Stimulated activated CD4-positive, alpha-beta T cell treated with anti-CD3 and anti-CD28 coated beads, Interleukin-15, amount 100 ng/mL, for 1 hour (primary cell): ENCODE data around the gene MINPP1.

Experiments used
- DNase-seq, 2 donors: peaks; one replicate each; pipeline ENCODE4 v3.0.0-alpha.2; 2020; ENCODE audit warnings: low read depth in 1 of 2, low spot score in 1 of 2

The MINPP1 gene

DNA sequence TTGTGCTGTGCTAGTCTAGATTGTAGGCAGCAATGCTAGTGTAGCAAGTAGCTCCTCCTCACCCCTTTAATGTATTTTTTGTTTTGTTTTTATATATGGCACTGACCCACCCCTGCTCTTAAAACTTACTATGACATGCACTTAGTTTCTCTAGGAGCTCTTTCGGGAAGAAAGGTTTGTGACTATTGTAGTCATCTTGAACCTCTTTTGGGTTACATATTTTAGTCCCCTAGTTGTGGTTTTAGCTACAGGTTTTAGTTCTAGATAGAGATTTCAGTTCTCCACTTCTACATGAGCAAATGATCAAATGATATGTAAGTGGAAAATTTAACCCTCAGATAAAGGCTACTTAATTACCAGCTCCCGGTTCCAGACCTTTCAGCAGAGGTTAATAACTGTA, 14.9 kb downstream of the MINPP1 start:
- no peak for DNase-seq

DNA sequence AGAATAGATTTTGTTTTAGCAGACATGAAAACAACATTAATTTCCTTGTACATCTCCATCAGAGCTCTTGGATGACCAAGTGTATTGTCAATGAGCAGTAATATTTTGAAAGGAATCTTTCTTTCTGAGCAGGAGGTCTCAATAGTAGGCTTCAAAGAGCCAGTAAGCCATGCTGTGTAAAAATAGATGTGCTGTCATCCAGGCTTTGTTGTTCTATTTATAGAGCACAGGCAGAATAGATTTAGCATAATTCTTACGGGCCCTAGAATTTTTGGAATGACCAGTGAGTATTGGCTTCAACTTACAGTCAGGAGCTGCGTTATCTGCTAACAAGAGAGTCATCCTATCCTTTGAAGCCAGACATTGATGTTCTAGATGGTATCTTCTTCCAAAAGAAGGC, 19.0 kb downstream of the MINPP1 start:
- DNase-seq = no peak

DNA sequence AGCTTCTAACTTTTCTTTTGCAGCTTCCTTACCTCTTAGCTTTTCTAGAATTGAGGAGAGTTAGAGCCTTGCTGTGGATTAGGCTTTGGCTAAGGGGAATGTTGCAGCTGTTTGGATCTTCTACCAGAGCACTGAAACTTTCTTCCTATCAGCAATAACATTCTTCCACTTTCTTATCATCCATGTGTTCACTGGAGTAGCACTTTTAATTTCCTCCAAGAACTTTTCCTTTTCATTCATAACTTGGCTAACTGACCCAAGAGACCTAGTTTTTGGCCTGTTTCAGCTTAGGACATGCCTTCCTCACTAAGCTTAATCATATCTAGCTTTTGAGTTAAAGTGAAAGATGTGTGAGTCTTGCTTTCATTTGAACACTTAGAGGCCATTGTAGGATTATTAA, 19.6 kb downstream of the MINPP1 start:
- no peak for DNase-seq

DNA sequence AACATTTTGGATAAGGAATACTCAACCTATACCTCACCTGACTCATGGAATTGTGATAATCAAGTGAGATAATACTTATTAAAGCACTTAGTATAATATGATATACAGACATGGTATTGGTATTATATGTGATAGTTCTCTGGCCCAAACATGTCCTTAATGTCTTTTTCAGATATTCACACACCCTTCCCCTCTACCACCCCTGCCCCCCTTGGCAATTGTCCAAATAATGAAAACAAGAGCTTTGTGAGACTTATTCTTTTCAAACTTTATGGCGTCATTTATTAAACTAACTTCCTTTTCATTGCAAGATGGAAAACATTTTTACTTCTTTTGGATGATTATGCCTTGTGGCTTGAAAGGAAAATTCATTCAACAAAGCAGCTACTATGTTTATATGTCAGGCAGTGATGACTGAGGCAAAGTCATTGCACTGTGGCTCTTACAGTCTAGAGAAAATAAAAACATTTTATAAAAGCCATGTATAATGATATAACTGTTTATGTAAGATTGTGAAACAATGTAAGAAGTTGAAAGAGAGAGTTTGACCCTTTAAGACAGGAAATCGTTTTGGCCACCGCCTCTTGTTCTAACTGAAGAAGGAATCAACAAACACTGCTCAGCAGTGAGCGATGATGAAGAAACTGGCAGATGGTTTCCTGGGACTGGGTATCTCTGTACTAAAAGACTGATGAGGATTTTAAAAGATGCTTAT, 27.4 kb downstream of the MINPP1 start:
- DNase-seq = no peak

DNA sequence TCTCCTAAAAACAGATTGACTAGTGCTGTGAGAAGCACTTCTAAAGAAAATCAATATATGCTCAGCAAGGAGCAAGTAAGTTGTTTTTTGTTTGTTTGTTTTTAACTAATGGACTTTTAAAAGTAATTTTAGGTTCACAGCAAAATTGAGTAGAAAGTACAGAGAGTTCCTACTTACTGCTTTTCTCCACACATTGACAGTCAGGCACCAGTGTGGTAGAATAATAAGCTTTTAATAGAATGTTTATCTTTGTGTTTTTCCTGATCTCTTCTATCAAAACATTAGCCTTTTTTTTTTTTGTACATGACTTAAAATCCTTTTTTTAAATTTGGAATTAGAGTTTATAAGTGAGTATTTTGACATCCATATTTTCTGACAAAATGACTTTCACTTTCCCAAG, 28.0 kb downstream of the MINPP1 start:
- no peak for DNase-seq

DNA sequence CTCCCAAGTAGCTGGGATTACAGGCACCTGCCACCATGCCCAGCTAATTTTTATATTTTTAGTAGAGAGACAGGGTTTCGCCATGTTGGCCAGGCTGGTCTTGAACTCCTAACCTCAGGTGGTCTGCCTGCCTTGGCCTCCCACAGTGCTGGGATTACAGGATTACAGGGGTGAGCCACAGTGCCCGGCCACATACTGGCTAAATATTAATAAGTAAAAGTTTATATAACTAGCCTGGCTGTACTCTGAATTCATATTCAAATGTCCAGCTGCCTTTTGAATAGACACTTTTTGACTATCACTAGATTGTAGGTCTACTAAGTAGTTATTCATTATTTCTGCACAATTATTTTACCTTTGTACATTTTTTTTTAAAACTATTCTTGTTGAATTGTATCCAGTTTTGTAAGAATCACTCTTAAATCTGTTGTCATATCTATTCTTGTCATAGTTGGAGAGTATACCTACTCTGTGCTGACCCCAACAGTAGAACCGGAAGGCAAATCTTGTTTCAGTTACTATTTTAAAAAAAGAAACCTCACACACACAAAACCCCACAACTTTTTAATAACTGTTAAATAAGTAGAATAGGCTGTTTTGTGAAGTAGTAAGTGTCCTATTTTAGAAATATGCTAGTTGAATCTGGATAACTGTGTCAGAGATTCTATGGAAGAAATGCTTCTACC, 29.6 kb downstream of the MINPP1 start:
- no peak for DNase-seq

DNA sequence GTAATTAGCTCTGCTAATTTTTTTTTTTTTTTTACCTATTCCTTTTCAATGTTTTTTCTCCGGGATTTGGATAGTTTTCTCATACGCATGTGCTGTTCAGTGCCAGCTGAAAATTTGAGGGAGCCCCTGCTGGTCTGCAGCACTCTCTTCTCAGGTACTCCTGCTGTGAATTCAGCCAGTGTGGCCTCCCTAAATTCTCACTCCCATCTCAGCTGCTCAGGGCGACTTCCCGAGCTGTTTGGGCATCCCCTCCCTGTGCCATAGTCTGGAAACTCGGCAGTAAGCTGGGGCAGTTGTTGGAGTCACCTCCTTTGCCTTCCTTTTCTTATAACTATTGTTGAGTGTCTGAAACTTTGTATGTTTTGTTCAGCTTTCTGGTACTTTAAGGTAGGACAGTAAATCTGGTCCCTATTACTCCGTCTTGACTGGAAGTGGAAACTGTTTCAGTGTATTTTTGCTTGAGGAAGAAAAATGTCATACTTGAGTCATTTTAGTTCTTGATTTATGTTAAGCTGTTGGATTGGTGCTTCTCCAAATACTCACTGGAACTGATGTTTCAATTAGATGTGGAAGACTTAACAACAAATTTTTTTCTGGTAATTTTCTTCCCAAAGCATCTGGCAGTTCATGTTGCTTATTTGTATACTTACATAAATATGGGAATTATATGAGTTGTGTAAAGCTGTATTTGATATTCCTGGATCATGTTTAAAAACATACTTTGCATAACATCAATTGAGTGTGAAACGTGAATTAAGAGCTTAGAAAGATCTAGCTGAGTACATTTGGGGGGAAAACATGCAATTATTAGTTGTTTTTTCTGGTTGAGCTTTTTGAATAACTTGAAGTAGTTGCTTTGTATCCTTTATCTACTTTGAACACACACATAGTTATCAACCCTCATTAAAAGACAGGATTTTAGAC, 33.7 kb downstream of the MINPP1 start:
- no peak for DNase-seq

DNA sequence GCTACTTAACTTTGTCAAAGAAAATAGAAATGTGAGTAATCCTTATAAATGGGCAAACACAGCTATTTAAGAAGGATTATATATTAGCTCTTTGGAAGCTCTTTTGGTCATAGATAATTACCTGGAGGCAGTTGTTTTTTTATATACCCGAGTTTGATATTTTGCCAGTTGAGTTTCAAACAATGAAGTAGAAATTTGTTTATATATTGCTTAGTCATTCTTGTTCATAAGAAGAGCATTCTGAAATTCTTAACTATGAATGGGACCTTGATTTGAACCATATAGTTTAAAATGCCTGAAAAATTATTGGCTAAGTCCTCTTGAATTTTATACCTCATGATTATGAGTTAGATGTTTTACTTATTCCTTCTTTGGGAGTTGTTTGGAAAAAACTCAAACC, 36.4 kb downstream of the MINPP1 start:
- no peak for DNase-seq

DNA sequence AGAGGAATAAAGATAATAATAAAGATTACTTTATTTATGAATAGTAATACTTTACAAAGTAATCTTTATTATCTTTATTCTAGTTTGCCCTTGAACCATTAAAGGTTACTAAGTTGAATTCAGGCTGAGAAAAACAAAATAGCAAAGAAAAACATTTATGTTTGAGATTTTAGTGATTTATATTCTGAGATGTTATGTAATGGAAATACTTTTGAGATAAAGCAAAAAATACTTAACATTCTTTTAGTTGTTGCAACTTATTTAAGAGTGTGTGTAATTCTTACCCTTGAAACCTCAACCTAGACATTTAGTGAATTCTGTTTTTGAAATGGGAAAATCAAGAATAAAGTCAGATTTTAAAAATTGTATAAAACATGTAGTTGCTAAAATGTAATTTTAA, 40.0 kb downstream of the MINPP1 start:
- no peak for DNase-seq

DNA sequence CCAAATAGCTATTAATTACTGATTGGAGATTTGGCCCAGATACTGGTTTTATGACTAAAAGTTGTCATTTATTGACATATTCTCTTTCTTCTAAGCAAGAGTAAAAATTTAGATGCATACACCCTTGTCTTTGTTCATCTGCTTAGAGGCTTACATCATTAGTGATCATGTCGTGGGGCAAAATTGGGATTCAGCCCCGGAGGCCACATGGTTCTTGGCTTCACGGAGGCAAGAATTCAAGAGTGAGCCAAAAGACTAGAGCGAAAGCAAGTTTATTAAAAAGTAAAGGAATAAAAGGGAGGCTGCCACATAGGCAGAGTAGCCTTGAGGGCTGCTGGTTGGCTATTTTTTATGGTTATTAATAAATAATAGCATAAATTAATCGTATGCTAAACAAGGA, 41.1 kb downstream of the MINPP1 start:
- DNase-seq = no peak

DNA sequence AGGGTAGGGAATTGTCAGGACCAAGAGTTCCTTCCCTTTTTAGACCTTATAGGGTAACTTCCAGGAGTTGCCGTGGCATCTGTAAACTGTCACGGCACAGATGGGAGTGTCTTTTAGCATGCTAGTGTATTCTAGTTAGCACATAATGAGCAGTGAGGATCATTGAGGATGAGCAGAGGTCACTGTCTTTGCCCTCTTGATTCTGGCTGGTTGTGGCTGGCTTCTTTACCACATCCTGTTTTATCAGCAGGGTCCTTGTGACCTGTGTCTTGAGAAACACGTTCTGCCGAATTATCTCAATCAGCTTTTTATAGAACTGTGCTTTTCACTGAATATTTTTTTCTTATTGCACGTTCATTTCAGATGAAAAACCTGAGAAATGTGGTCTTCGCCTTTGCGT, 41.5 kb downstream of the MINPP1 start:
- no peak for DNase-seq

DNA sequence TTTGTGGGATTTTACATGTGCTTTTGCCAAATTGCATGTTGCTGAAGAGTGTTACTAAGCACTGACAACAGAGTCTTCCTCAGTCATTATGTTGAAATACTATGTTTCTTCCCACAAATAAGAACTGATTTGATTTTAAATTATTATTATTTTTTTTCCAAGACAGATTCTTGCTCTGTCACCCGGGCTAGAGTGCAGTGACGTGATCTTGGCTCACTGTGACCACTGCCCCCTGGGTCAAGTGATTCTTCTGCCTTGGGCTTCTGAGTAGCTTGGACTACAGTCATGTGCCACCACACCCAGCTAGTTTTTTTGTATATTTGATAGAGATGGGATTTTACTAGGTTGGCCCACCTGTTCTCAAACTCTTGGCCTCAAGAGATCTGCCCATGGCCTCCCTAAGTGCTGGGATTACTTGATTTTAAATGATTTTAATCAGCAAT, 42.3 kb downstream of the MINPP1 start:
- DNase-seq = no peak

DNA sequence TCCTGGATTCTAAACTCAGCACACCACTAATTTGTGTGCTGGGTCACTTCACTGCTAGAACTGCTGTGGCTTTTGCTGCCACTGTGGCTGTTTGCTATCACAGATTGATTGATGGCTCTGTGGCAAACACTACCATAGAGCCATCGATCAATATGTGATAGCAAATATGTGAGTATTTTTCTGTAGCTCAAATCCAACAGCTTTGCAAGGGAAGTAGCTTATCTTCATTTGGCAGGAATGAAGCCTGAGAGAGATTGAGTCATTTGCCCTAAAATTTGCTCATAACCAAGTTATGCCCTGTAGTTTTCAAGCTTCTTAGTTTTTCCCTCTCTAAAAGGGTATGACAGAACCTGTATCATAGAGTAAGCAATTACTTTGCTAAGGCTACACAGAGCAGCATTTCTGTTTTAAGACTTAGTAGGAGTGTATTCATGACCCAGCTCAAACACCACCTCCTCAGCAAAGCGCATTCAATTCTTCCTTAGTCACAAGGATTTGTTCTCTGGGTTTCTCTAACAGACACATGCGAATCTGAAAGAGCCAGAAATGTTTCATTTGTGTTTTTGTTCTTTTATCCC, 43.1 kb downstream of the MINPP1 start:
- DNase-seq = no peak

DNA sequence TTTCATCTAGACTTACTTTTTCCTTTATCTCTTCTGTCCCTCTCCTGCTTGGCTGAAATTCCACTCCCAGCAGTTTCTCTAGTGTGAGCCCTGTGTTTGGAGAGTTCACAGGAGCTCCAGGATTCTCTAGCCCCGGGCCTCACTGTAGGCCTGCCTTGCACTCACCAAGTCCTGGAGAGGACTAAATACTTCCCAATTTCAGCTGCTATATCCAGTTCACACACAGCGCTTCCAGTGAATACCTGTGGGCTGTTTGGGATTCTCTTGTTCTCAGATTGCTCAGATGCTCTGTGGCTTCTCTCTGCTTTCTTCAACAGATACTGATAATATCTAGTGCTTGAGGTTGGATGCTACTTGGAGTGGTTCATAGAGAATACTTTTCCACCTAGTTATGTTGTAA, 46.0 kb downstream of the MINPP1 start:
- DNase-seq = no peak

DNA sequence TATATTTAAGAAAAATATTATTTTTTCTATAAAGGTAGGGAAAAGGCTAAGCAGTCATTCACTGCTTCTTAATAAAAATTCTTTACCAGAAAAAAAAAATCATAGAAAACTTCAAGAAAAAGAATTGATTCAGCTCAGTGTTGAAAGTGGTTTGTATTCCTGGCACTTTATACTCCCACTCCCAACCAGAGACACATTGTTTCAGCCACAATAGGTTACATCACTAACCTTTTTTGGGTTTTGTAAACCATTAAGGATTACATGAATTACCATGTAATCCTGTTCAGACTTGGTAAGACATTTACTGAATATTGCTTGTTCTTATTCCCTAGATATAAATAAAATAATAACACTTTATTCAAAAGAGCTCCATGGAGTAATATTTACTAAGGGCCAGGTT, 46.6 kb downstream of the MINPP1 start:
- DNase-seq = no peak

DNA sequence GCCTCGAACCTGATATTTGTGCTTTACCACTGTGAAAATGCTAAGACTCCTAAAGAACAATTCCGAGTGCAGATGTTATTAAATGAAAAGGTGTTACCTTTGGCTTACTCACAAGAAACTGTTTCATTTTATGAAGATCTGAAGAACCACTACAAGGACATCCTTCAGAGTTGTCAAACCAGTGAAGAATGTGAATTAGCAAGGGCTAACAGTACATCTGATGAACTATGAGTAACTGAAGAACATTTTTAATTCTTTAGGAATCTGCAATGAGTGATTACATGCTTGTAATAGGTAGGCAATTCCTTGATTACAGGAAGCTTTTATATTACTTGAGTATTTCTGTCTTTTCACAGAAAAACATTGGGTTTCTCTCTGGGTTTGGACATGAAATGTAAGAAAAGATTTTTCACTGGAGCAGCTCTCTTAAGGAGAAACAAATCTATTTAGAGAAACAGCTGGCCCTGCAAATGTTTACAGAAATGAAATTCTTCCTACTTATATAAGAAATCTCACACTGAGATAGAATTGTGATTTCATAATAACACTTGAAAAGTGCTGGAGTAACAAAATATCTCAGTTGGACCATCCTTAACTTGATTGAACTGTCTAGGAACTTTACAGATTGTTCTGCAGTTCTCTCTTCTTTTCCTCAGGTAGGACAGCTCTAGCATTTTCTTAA, 47.7 kb downstream of the MINPP1 start:
- DNase-seq = no peak

DNA sequence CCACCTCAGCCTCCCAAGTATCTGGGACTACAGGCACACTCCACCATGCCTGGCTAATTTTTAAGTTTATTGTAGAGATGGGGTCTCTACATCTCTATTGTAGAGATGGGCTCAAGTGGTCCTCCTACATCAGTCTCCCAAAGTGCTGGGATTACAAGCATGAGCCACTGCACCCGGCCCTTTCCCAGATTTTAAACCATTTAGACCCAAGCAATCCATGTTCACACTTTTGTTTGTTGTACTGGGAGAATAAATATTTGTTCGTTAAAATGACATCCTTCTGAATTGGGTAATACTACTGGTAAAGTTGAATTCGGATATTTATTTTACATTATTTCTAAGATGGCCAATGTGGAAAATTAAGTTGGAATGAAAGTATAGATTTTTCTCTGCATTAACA, 52.7 kb downstream of the MINPP1 start:
- DNase-seq = no peak

DNA sequence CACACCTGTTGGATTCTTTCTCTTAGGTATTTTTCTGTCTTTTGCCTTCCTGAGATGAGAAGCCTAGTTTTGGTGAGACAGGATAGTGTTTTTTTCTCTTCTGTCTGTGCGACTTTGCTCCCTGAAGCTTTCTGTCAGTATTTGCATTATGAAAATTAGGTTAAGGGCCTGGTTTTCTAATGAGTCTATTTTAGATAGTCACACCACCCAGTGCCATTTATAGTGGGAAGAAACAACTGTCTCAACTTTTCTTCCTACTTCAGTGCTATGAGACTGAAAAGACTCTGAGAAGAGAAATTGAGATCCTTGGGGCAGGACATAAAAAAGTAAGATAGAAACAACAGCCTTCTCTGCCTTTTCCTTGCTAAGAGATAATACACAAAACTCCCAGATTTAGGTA, 53.6 kb downstream of the MINPP1 start:
- no peak for DNase-seq

DNA sequence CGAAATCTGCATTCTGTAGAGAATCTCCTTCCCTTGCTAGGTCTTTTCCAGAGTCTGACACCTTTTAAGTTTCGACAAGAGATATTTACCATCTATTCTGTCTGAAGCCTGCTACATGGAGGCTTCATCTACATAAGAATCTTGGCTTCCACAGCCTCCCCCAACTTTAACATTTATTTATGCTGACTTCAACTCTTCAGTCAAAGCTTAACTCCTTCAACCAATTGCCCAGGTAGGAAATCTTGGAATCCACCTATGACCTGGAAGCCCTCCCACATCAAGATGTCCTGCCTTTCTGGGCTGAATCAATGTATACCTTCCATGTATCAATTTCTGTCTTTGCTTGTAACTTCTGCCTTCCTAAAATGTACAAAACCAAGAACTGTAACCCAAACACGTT, 54.7 kb downstream of the MINPP1 start:
- no peak for DNase-seq

DNA sequence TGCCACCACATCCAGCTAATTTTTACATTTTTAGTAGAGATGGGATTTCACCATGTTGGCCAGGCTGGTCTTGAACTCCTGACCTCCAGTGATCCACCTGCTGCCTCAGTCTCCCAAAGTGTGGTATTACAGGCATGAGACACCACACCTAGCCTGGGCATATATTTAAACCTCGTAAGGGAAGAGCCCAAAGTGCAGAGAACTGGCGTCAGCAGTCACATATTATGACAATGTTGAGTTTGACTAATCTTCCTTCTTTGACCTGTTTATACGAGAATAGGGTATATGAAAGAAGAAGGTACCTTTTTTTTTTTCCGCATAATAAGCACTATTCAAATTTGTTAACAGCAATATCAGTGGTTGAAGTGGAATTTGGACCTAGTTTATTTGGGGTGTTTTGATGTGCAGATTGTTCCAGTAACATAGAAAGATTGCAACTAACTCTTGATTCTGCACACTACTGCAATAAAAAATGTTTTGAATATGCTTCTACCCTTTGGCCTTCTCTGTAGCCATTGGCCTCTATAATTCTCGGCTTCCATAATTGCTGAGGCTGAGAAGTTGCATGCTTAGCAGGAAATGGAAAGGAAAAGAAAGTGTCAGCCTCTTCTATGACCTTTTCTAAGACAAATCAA, 55.9 kb downstream of the MINPP1 start:
- DNase-seq = no peak

DNA sequence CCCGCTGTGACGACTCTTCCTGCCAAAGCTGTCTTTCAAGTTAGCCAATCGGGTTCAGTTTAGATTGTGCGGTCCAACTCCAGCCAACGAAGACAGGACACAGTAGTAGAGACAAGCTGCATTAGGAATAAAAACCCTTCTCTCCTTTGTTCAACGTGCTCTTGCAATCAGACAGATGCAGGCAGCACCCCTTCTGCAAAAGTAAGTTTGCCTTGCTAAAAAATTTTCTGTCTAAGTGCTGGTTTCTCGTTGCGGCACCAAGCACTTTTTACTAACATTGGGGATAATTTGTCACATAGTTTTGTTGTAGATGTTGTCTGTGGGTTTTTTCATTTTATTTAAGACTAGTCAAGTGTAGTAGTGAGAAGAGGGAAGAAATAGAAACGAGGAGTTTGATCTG, 58.1 kb downstream of the MINPP1 start:
- DNase-seq = no peak
